ENCODE measurements around the gene CDV3. TPM values are rescaled to one million over a fixed set of nuclear protein-coding genes. Genes with fewer than 3 reads are reported as not detected.
A peak's percentile ranks its signal among the peaks of the same experiment; 100 is the strongest.
"Not testable (repeated sequence)": the region's sequence is repeated elsewhere in the genome, so short reads cannot be mapped to it uniquely, and the experiment has no call there.

Gene CDV3, protein sequence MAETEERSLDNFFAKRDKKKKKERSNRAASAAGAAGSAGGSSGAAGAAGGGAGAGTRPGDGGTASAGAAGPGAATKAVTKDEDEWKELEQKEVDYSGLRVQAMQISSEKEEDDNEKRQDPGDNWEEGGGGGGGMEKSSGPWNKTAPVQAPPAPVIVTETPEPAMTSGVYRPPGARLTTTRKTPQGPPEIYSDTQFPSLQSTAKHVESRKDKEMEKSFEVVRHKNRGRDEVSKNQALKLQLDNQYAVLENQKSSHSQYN
- total RNA-seq (179 and 188 TPM in 2 replicates), polyA plus RNA-seq (39.8 and 71.8 TPM in 2 replicates), polyA minus RNA-seq (61.9 and 75.1 TPM in 2 replicates)
- total RNA-seq (2013) = 160 TPM

DNA sequence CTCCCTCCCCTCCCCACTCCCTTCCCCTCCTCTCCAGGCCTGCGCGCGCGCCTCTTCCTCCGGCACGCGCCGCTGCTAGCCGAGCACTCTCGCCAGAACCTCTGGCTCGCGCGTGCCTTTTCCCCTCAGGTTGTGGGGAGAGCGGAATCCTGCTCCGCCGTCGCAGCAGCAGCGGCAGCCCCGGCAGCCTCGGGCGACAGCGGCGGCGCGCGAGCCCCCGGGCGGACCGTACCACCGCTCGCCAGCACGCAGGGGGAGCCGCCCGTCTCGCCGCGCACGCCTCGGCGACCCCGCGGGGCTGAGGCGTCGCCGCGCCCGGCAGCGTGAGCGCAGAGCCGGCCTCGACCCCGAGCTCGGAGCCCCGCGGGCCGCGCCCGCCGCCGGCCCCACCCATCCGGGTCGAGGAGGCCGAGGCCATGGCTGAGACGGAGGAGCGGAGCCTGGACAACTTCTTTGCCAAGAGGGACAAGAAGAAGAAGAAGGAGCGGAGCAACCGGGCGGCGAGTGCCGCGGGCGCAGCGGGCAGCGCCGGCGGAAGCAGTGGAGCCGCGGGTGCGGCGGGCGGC is at the start of gene CDV3:
TSS of gene CDV3 (plus strand) at position 58 of the 566 bp plus-strand sequence. CDS start at position 417, 359 bp downstream.
- H3K27ac Mint-ChIP-seq = peak within 1 kb of the TSS; percentile 97
- Histone ChIP-seq H4K20me1 (ENCODE audit: control insufficient read depth, insufficient read depth, low read length, poor library complexity, severe bottlenecking) (peaks cover 33% of the 10 kb centered on the region), H3K4me2 (replicated peaks; ENCODE audit: low read depth, low read length, poor library complexity, severe bottlenecking) (peak within 1 kb of the TSS; percentile 89), H3K4me1 (ENCODE audit: control insufficient read depth in 2 of 2, insufficient read depth in 2 of 2, low read length in 2 of 2) (peaks cover 46 to 59% of the 10 kb centered on the region in 2 donors), H3K79me2 (ENCODE audit: control insufficient read depth, insufficient read depth, low read length) (peaks cover 44% of the 10 kb centered on the region), H3K9me3 (ENCODE audit: control extremely low read depth in 1 of 3, control insufficient read depth in 2 of 3, insufficient read depth in 1 of 3, low read length in 2 of 3) (no peaks in the 10 kb centered on the region), H3K36me3 (replicated peaks in 1 of 2; ENCODE audit: control extremely low read depth in 1 of 2, control insufficient read depth in 1 of 2, extremely low read depth in 1 of 2, insufficient read depth in 2 of 2, low read length in 1 of 2) (peaks cover 3 to 29% of the 10 kb centered on the region in 2 experiments), H3K27me3 (replicated peaks in 1 of 4; ENCODE audit: control extremely low read depth in 1 of 4, control insufficient read depth in 3 of 4, insufficient read depth in 4 of 4, low read length in 3 of 4) (no peaks in the 10 kb centered on the region), H3K4me3 (ENCODE audit: control extremely low read depth in 1 of 5, extremely low read depth in 1 of 5, insufficient read depth in 1 of 5, low read depth in 2 of 5, low read length in 4 of 5) (peak within 1 kb of the TSS; percentile 64 to 96 (median 83)), H2AFZ (ENCODE audit: insufficient read depth, low read depth, low read length, poor library complexity, severe bottlenecking) (peak within 1 kb of the TSS; percentile 73), H3K9ac (ENCODE audit: low read length) (peak within 1 kb of the TSS; percentile 78), H3K27ac (ENCODE audit: low read length in 2 of 2) (peak within 1 kb of the TSS; percentile 93 to 94)
- ATAC-seq (ENCODE audit: low read depth) (peak; percentile 36), DNase-seq (no peak)
- H3K4me1 Mint-ChIP-seq = peaks cover 76% of the 10 kb centered on the region
- CTCF ChIA-PET = interaction anchor here (0.8 to 9.4 kb wide), 10 partner anchors 11 to 149 kb away, joined by 3 to 81 read pairs (median 6); no protein-coding TSS in a partner anchor
- POLR2A ChIA-PET = interaction anchor here (0.6 to 2.8 kb wide), 13 partner anchors 44 to 1157 kb away, joined by 3 to 18 read pairs (median 7); partner anchors contain the start of genes ANAPC13, CEP63, DNAJC13 and TOPBP1
- H3K27me3 Mint-ChIP-seq = no peaks in the 10 kb centered on the region
- H3K4me3 Mint-ChIP-seq = peak within 1 kb of the TSS; percentile 94
- no peak for TF ChIP-seq EZH2 (IDR thresholded peaks at IDR 0.05; ENCODE audit: borderline replicate concordance, insufficient read depth, low read depth, low read length, poor library complexity, severe bottlenecking)
- TF ChIP-seq, protein P1, sequence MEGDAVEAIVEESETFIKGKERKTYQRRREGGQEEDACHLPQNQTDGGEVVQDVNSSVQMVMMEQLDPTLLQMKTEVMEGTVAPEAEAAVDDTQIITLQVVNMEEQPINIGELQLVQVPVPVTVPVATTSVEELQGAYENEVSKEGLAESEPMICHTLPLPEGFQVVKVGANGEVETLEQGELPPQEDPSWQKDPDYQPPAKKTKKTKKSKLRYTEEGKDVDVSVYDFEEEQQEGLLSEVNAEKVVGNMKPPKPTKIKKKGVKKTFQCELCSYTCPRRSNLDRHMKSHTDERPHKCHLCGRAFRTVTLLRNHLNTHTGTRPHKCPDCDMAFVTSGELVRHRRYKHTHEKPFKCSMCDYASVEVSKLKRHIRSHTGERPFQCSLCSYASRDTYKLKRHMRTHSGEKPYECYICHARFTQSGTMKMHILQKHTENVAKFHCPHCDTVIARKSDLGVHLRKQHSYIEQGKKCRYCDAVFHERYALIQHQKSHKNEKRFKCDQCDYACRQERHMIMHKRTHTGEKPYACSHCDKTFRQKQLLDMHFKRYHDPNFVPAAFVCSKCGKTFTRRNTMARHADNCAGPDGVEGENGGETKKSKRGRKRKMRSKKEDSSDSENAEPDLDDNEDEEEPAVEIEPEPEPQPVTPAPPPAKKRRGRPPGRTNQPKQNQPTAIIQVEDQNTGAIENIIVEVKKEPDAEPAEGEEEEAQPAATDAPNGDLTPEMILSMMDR (IDR thresholded peaks at IDR 0.05) = no peak
- WGBS (ENCODE audit: insufficient coverage) = under 1% methylated on average over 81 of the region's 81 CpGs
- H3K9me3 Mint-ChIP-seq (ENCODE audit: insufficient read depth) = no peaks in the 10 kb centered on the region
- intact Hi-C loops (cut with micrococcal nuclease) = loop anchor here (1.0 to 10.0 kb wide), 10 partner anchors 49 to 851 kb away; partner anchors contain the start of genes NPHP3 and SRPRB

DNA sequence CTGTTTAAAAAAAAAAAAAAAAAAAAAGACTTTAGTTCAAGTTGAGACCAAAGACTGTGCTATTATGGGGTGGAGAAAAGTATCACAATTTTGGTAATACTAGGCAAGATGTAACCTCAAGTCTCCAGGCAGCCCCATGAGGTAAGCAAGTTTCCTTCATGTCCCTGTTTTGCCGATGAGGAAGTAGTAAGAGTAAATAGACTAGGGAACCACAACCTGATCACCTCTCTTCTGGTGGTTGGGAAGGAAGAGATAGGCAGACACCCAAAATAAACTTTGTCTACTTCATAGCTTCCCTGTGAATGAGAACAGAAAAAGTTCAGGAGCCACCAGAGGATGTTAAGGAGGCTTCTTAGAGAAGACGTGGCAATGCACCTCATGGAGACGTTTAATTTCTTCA is 49.7 kb upstream of the CDV3 start:
- H4K20me1 ChIP-seq (ENCODE audit: control insufficient read depth, insufficient read depth, low read length, poor library complexity, severe bottlenecking); POLR2A ChIA-PET; H3K79me2 ChIP-seq (ENCODE audit: control insufficient read depth, insufficient read depth, low read length); H3K27ac Mint-ChIP-seq; H3K4me2 ChIP-seq (replicated peaks; ENCODE audit: low read depth, low read length, poor library complexity, severe bottlenecking); DNase-seq; H3K9me3 ChIP-seq (ENCODE audit: control extremely low read depth in 1 of 3, control insufficient read depth in 2 of 3, insufficient read depth in 1 of 3, low read length in 2 of 3); CTCF ChIA-PET; H3K9me3 Mint-ChIP-seq (ENCODE audit: insufficient read depth); H3K9ac ChIP-seq (ENCODE audit: low read length); H3K36me3 ChIP-seq (replicated peaks in 1 of 2; ENCODE audit: control extremely low read depth in 1 of 2, control insufficient read depth in 1 of 2, extremely low read depth in 1 of 2, insufficient read depth in 2 of 2, low read length in 1 of 2); H3K4me1 ChIP-seq (ENCODE audit: control insufficient read depth in 2 of 2, insufficient read depth in 2 of 2, low read length in 2 of 2); intact Hi-C loops (cut with micrococcal nuclease); ATAC-seq (ENCODE audit: low read depth); H3K27ac ChIP-seq (ENCODE audit: low read length in 2 of 2); H2AFZ ChIP-seq (ENCODE audit: insufficient read depth, low read depth, low read length, poor library complexity, severe bottlenecking); H3K4me3 Mint-ChIP-seq; H3K27me3 ChIP-seq (replicated peaks in 1 of 4; ENCODE audit: control extremely low read depth in 1 of 4, control insufficient read depth in 3 of 4, insufficient read depth in 4 of 4, low read length in 3 of 4); H3K4me3 ChIP-seq (ENCODE audit: control extremely low read depth in 1 of 5, extremely low read depth in 1 of 5, insufficient read depth in 1 of 5, low read depth in 2 of 5, low read length in 4 of 5); H3K27me3 Mint-ChIP-seq: not testable (repeated sequence)
- WGBS (ENCODE audit: insufficient coverage) = 33% methylated on average over 1 of the region's 3 CpGs
- H3K4me1 Mint-ChIP-seq = peaks cover 13% of the 10 kb centered on the region
